ENCODE data around the gene MON2.

The MON2 gene

DNA sequence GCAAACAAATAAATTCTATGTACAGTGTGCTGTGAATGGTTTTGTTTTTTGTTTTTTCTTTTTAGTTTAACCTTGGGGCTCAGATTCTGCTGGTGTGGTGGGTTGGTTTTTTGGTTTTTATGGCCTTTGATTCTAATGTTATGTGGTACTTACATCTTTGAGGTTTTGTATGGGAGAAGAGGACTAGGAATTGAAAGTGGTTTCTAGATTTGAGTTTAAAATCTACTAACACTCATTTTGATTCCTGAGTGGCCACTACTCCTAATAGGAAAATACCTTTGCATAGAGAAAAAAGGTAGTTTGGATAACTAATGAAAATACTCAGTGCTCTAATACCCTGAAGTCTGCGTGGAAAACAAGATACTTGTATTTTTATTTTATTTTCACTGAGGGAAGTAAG lies 137.7 kb downstream of the MON2 start:
- no peak for DNase-seq (ENCODE audit: extremely low read depth in 1 of 2, low read depth in 1 of 2)

- no peak for DNase-seq (ENCODE audit: extremely low read depth in 1 of 2, low read depth in 1 of 2)
These were observed 138.2 kb downstream of the MON2 start for GRCh38 chr12:62604871-62605270.

- DNase-seq (ENCODE audit: extremely low read depth in 1 of 2, low read depth in 1 of 2), result no peak
These were observed 139.4 kb downstream of the MON2 start for GRCh38 chr12:62605981-62606380.

- DNase-seq (ENCODE audit: extremely low read depth in 1 of 2, low read depth in 1 of 2), result no peak
These were observed 140.0 kb downstream of the MON2 start for GRCh38 chr12:62606654-62607053.

DNA sequence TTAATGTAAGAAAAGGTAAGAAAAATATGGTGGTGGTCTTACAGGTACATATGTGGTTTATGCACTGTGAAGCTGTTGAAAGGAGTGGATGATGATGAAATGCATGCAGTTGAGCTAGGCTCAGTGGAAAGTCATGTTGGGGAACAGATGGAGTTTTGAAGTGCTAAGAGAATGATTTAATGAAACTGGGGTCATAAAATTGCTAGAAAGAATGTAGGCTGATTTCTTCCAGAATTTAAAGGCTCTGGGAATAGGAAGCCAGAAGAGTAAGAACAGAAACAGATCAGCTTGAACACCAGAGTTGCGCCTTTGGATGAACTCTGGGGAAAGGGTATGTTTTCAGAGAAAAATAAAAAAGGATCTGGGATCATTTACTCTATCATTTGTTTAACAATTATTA lies 146.5 kb downstream of the MON2 start:
- DNase-seq (ENCODE audit: extremely low read depth in 1 of 2, low read depth in 1 of 2), result no peak

GRCh38 chr12:62618319-62618718 lies 151.7 kb downstream of the MON2 start:
- no peak for DNase-seq (ENCODE audit: extremely low read depth in 1 of 2, low read depth in 1 of 2)

GRCh38 chr12:62618930-62619329 lies 152.3 kb downstream of the MON2 start:
- no peak for DNase-seq (ENCODE audit: extremely low read depth in 1 of 2, low read depth in 1 of 2)

DNA sequence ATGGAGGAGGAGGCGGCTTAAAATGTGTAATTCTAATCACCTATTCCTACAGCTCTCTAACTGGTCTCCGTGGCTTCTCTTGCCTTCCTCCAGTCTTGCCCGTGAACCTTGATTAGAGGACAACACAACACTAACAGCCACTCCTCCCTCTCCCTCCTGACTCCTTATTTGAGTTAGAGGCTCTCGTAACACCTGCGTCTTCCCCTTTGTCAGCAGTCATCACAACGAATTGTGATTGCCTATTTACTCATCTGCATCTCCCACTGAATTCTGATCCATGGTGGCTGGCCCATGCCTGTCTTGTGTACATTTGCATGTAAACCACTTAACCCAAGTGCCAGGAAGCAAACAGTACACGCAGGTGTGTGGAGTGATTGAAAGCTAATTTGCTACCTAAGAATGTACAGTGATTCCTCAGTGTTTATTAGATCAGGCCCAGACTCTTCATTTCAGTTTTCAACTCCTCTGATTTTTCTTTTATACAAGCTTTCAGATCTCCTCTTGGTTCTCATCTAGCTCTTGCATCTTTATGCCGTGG lies 154.5 kb downstream of the MON2 start:
- DNase-seq (ENCODE audit: extremely low read depth in 1 of 2, low read depth in 1 of 2), result no peak

DNA sequence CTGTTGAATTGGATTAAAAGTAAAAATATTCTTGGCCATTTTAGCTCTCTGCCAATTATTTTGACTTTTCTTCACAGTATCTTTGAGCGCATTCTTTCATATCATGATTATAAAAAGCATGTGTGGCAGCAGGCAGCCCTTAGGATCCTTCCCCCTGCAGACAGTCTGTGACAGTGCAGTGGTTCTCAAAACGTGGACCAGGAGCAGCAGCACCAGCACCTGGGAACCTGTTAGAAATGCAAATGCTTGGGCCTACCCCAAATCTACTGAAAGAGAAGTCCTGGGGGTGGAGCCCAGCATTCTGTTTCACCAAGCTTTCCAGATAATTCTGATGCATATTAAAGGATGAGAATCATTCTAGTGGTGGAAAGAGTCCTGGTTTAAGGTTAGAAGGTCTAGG lies 155.6 kb downstream of the MON2 start:
- no peak for DNase-seq (ENCODE audit: extremely low read depth in 1 of 2, low read depth in 1 of 2)

GRCh38 chr12:62625228-62625627 lies 158.6 kb downstream of the MON2 start:
- no peak for DNase-seq (ENCODE audit: extremely low read depth in 1 of 2, low read depth in 1 of 2)

- DNase-seq (ENCODE audit: extremely low read depth in 1 of 2, low read depth in 1 of 2), result no peak
These were observed 160.6 kb downstream of the MON2 start for GRCh38 chr12:62627181-62627580.

- DNase-seq (ENCODE audit: extremely low read depth in 1 of 2, low read depth in 1 of 2), result no peak
These were observed 162.8 kb downstream of the MON2 start for GRCh38 chr12:62629413-62629812.

DNA sequence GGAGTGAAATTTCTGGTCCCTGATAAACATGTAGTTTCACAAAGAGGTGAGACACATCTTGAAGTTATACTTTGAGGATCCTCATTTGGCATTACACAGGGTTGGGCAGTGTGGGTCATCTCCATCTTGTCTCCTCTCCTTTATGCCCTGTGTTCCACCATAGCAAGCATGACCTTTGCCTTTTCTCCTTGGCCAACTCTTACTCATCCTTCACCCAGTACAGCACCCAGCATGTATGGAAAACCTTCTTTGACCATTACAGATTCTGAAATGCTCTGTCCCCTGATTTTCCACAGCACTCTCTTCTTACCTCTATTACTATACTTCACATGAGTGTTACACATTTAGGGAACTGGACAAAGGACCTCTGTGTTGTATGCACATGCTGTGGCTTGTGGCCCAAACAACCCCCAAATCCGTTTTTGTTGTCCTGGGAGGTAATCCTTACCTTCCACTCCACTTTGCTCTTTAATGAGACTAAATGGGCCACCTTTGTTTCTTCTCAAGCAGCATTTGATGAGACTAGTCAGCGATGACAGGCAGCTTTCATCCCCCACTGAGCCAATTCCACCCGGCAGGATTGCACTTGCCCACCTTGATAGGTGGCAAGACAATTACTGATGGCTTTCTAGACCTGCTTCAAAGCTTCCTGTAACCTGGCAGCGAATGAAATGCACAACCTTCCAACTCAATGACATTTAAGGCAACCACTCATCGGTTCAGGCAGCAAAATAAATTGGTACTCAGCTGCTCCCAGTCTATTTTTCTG lies 163.5 kb downstream of the MON2 start:
- DNase-seq (ENCODE audit: extremely low read depth in 1 of 2, low read depth in 1 of 2), result no peak

DNA sequence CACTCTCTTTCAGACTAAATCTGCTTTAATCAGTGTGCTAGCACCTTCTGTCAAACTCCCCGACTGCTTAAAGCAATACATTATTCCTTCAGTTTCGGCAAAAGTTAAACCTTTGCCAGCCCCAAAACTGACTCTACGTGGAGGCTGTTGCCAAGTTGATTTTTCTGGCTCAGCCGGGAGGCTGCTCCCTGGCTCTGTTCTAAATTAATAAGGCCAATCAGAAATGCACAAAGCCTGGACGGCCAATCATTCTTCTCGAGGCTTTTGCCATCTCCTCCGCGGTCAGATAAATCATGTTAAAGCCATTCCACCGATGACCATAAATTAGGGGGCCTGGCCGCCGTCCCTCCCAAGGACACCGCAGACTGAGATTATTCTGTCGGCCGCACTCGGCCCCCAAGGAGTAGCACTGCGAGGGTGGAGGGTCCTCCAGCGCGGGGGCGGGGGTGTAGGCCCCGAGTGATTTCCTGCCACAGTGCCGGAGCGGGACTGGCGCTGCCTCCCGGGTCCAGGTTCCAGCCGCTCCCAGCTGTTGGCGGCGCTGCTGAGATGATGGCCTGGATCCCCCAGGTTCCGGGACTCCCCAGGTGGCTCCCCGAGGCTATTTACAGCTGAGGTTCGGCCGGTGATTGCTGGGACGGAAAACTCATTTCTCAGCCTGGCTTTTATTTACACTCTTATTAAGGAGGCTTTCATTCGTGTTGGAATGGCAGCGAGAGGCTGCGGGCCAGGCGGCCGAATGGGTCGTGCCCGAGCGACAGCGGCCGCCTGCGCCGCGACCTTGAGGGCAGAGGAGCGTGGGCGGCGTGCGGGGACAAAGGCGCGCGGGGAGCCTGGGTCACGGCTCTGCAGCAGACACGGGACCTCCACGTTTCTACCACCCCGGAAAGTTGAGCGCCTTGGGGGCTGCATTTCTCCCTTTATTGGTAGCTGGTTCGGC lies 165.1 kb downstream of the MON2 start:
- no peak for DNase-seq (ENCODE audit: extremely low read depth in 1 of 2, low read depth in 1 of 2)

DNA sequence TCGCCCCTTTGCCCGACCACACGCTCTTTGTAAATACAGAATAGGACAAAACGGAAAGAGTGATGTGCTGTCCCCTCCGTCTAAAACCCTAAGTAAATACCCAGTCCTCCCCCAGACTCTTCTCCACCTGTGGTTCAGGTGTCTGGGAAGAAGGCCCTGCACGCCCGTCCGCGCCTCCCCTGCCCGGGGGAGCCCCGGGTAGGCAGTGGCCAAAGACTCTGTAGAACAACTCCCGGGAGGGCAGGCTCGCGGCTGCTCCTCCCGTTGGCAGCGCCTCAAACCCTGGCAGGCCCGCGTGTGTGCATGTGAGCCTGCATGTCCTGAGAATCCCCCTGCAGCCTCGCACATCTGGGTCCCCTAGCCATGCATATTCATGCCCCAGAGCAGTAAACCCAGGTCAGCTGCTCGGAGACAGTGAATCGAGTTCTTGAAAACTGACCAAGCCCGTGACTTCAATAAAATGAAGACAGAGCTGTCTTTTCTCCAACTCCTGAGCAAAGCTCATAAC lies 165.8 kb downstream of the MON2 start:
- no peak for DNase-seq (ENCODE audit: extremely low read depth in 1 of 2, low read depth in 1 of 2)

GRCh38 chr12:62635649-62636048 lies 169.0 kb downstream of the MON2 start:
- no peak for DNase-seq (ENCODE audit: extremely low read depth in 1 of 2, low read depth in 1 of 2)

DNA sequence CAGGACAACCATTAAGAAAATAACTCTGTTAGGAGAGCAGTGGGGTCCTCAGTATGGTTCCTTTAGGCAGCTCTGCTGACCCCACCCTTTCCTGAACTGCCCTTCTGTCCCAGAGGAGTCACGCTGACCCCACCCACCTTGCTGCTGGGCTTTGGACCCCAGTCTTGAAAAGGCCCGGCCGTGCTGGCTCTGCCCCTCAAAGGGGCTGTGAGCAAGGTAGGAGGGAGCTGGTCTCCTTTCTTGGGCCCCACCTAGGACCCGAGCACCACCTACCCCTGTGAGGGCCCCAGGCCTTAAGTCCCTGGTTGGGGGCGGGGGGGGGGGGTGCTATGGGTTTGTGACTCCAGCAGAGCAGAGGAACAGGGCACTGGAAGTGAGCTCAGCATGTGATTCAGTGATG lies 171.1 kb downstream of the MON2 start:
- DNase-seq (ENCODE audit: extremely low read depth in 1 of 2, low read depth in 1 of 2), result no peak

- no peak for DNase-seq (ENCODE audit: extremely low read depth in 1 of 2, low read depth in 1 of 2)
These were observed 174.4 kb downstream of the MON2 start for GRCh38 chr12:62640910-62641448.

DNA sequence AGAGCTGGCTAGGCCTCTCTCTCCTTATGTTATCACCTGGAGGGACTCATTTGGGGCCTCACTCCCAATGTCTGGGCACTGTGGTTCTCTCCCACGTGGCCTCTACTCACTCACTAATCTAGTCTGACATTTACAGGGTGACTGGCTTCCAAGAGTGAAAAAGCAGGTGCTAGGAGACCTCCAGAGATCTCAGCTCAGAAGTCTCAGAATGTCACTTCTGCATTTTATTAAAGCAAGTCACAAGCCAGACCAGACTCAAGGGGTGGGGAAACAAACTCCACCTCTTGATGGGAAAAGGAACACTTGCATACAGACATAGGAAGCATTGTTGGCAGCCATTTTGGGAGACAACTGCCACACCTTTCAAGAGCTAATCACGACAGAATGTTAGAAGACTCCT lies 175.9 kb downstream of the MON2 start:
- no peak for DNase-seq (ENCODE audit: extremely low read depth in 1 of 2, low read depth in 1 of 2)

DNA sequence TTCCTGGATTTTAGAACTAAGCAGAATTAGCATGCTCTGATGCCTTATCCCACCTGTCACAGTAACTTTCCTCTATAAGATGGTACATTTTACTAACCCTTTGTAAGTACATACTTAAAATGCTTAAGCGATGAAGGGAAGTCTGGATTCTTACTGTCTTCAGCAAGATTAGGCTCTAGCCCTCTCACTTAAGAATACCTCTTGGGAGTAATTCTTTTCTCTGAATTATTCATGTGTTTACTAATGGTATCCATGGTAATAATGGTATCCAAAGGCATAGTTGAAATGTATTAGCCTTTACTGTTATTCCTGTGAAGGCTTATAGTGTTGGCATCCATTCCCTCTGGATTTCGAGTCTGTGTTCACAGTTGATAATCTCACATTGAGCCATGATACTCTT lies 176.9 kb downstream of the MON2 start:
- no peak for DNase-seq (ENCODE audit: extremely low read depth in 1 of 2, low read depth in 1 of 2)

DNA sequence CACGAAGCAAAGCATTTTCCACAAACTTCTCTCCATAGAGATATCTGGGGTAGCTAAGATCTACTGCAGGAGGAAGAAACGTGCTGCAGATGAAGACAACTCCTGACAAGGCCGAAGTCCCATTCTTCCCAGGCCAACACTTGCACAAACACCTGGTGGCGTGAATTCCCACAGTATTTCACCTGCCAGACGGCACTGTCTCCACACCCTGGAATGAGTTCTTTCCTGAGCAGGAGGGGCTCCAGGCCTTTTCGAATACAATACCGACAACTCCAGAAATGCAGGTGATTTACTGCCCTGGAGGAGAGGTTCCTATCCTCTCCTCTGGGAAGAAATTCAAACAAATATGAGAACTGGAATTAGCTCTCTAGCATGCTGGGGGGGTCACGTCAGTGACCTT lies 179.9 kb downstream of the MON2 start:
- DNase-seq (ENCODE audit: extremely low read depth in 1 of 2, low read depth in 1 of 2), result no peak
